Gastroesophageal sphincter (tissue), 3 donors: ENCODE measurements around the gene MAB21L4.

Experiments used
- CTCF ChIP-seq, 4 experiments: fragments of 200-600 bp in 2 of 4; fragments of 450-650 bp in 2 of 4; sonication (generic) in 1 of 4; IDR thresholded peaks; one replicate each; pipeline ENCODE4 v1.5.1; 2017 to 2019; ENCODE audit warnings: antibody characterized with exemption in 4 of 4, mild to moderate bottlenecking in 2 of 4, moderate library complexity in 2 of 4
- POLR2AphosphoS5 ChIP-seq: sonication (generic); formaldehyde crosslinking; IDR thresholded peaks from one replicate; pipeline ENCODE4 v1.6.1; 2017; ENCODE audit warnings: antibody characterized with exemption

GRCh38 chr2:240872317-240873097 lies 23.4 kb downstream of the MAB21L4 start:
- TF ChIP-seq POLR2AphosphoS5: no peak
- no peak for TF ChIP-seq CTCF (IDR thresholded peaks at IDR 0.05)
